SK-N-MC (cell line): ENCODE results near the gene CFAP74.

Experiments used
- EZH2 ChIP-seq: fragments of 200-600 bp; sonication (generic); IDR thresholded peaks from one replicate; pipeline ENCODE4 v1.6.1; 2017; ENCODE audit warnings: antibody characterized with exemption
- POLR2AphosphoS5 ChIP-seq: IDR thresholded peaks from 2 replicates; pipeline ENCODE4 v1.6.1; 2012; ENCODE audit warnings: mild to moderate bottlenecking, low read depth, low read length, borderline replicate concordance

GRCh38 chr1:1950940-1951339 is 52.6 kb downstream of the CFAP74 start:
- TF ChIP-seq POLR2AphosphoS5: no peak
- no peak for TF ChIP-seq EZH2
